Stimulated activated CD4-positive, alpha-beta T cell treated with anti-CD3 and anti-CD28 coated beads, Interleukin-2, amount 100 ng/mL, for 48 hours (primary cell): ENCODE data around the gene PTH2R.
"Not testable (repeated sequence)": the region's sequence is repeated elsewhere in the genome, so short reads cannot be mapped to it uniquely, and the experiment has no call there.

ENCODE experiments used
- DNase-seq, 2 donors: peaks; one replicate each; pipeline ENCODE4 v3.0.0-alpha.2; 2020

The PTH2R gene

GRCh38 chr2:208392300-208392699, 14.3 kb upstream of the PTH2R start:
- no peak for DNase-seq

GRCh38 chr2:208396796-208397195, 9.8 kb upstream of the PTH2R start:
- not testable (repeated sequence) for DNase-seq

DNA sequence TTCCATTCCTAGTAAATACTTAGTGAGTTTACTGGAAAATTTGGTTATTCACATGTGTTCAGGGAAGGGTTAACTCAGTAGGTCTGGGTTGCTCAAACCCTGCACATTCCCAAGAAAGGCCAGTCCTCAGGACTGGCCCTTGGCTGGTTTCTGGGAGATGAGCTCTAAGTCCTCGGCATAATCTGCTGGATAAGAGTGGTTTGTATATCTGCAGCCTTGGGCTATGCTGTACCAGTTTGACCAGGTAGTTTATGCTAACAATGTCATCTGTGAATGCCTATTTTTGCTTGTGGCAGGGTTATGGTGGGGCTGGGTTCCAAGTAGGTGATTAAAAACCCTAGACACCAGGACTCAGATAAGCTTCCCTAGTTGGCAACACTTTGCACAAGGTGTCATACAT, 7.4 kb upstream of the PTH2R start:
- no peak for DNase-seq

- no peak for DNase-seq
These were observed 1.1 kb downstream of the PTH2R start for GRCh38 chr2:208407667-208408066.

DNA sequence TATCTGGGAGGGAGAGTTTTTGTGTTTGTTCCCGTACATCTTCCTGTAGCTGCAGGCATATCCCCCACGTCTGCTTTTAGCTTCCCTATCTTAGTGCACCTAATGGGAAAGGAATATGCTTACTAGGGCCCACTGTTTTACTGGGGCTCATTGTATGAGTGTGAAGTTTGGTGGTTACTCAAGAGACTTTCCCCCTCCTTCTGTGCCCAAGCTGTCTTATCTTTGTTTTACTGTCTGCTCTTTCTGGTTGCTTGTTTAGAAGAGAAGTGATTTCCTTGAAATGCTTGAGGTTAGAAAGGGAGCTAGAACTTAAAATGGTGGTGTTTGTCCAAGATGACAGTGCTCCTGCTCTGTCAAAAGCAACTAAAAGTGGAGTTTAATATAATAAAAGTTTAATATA, 7.3 kb downstream of the PTH2R start:
- no peak for DNase-seq

DNA sequence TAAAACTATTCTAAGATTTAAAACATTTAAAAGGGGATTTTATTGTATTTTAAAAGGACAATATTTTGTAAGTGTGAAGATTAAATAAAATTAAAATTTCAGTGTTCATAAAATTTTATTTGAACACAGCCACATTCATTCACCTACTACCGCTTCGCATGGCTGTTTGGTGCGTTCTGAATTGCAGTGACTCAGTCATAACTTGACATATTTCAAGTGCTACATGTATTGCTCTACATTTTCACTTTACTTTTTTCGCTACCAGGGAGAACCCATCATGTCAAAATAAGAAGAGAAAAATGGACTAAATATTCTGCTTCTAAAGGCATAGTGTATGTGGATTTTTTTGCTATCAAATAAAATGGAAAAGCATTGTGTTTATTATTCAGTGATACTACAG, 8.7 kb downstream of the PTH2R start:
- DNase-seq, result no peak

DNA sequence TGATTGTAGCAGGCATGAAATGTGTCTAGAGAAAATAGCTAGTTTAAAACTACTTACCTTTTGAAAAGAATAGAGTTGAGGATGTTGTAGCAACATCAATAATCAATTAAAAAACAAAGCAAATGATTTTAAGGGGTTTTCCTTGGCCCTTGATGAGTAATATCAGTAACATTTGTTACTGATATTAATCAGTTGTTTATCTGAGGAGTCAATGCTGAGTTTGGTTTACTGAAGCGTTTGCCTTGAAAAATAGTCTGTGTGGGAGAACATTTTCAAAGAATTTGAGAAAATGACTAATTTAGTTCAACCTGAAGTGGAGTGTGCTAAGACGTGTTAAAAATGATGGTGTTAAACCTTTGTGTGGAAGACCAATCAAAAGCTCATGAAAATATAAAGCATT, 9.3 kb downstream of the PTH2R start:
- no peak for DNase-seq

DNA sequence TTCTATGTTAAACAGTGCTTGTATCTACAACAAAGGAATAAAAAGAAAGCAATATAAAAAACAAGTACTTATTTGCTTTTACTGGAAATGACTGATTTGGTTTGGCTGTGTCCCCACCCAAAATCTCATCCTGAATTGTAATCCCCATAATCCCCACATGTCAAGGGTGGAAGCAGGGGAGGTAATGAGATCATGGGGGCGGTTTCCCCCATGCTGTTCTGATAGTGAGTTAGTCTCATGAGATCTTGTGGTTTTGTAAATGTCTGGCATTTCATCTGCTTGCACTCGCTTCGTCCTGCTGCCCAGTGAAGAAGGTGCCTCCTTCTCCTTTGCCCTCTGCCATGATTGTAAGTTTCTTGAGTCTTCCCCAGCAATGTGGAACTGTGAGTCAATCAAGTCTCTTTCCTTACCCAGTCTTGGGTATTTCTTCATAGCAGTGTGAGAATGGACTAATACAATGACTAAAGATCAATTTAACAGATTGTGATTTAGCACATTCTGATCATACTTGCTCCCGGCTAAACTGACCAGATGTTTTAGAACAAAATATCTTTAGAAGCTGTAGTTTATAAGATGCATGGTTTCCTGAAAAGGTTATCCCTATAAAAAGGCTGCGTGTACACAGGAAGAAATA, 19.9 kb downstream of the PTH2R start:
- no peak for DNase-seq

GRCh38 chr2:208437755-208438154, 31.2 kb downstream of the PTH2R start:
- DNase-seq, result no peak

DNA sequence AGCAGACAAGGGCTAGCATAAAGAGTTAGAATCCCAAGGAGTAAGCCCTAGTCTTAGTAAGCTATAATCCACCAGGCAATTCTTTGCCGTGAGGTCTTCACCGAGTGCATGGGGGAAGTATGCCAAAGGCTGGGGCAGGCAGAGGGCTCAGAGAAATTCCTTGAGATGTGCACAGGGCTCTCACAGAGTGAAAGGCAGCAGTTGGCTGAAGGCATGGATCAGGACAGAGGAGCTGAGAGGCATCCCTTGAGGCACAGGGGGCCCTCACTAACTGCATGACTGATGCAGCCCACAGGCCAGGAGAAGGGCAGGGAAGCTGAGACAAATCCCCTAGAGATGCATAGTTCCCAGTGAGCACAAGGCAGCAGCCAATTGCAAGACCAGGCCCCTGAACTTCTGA, 34.1 kb downstream of the PTH2R start:
- DNase-seq, result no peak

GRCh38 chr2:208441951-208442350, 35.4 kb downstream of the PTH2R start:
- no peak for DNase-seq

DNA sequence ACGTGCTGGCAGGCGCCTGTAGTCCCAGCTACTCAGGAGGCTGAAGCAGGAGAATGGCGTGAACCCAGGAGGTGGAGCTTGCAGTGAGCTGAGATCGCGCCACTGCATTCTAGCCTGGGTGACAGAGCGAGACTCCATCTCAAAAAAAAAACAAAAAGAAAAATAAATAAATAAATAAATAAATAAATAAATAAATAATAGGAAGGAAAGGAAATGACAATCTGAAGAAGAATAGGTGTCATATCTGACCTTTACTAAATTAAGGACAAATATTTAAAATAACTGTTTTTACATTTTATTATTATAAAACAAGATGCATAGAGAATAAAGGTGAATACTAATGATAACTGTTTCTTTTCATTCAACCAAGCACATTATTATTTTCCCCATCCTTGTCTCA, 40.9 kb downstream of the PTH2R start:
- DNase-seq, result not testable (repeated sequence)

GRCh38 chr2:208451061-208451460, 44.5 kb downstream of the PTH2R start:
- no peak for DNase-seq

DNA sequence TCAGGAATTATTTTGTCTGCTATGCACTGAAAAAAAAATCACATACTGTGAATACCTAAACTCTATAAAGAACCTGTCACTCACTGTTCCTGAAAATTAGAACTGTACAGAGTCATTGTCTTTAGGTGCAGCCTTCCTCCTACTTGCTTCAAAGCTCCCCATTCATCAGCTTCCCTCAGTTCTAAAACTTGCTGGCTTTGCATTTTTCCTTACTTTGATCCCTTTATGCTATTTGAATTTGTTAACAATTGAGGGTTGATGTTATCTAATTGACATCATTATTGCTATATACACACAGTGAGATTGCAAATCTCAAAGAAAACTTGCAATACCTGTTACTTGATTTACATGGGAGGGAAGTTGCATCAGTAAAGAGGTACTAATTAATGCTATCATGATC, 48.3 kb downstream of the PTH2R start:
- DNase-seq, result no peak

- no peak for DNase-seq
These were observed 57.1 kb downstream of the PTH2R start for GRCh38 chr2:208463721-208464120.

DNA sequence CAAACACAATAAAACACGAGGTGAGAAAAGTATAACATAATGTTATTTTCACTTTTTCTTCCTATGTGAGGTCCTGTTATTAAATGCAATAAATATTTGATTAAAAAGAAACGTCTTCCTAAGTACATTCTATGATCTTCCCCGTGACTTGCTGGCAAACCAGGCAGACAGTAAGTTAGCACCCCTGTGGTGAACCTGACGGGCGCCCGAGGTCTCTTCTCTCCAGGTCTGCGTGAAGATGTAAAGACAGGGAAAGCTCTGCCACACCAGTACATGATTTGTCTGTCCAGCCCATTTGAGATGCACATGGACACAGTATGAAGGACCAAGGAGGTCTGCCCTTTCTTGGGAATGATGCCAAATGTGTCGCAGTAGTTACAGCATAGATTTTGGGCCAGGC, 57.6 kb downstream of the PTH2R start:
- DNase-seq, result no peak

GRCh38 chr2:208466151-208466919, 59.7 kb downstream of the PTH2R start:
- DNase-seq, result peak in 1 of 2 donors; percentile 9

DNA sequence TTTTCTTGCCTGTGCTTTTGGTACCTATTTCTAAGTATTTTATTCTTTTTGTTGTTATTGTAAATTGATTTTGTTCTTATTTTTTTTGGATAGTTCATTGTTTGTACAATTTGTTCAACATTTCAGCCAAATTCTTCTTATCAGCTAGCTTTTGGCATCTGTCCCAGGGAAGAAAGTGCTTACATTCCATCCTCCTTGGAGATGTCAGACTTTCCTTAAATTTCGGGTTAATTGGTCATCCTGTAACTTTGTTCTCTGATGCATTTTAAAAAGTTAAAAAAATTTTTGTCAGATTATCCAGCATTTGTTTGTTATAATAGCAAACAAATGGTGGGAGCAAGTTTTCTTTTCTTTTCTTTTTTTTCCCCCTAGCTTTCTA, 60.3 kb downstream of the PTH2R start:
- no peak for DNase-seq

- no peak for DNase-seq
These were observed 61.0 kb downstream of the PTH2R start for GRCh38 chr2:208467564-208467963.

- no peak for DNase-seq
These were observed 71.1 kb downstream of the PTH2R start for GRCh38 chr2:208477741-208478140.

- DNase-seq, result no peak
These were observed 72.8 kb downstream of the PTH2R start for GRCh38 chr2:208479342-208479741.

- not testable (repeated sequence) for DNase-seq
These were observed 75.4 kb downstream of the PTH2R start for GRCh38 chr2:208481945-208482344.

DNA sequence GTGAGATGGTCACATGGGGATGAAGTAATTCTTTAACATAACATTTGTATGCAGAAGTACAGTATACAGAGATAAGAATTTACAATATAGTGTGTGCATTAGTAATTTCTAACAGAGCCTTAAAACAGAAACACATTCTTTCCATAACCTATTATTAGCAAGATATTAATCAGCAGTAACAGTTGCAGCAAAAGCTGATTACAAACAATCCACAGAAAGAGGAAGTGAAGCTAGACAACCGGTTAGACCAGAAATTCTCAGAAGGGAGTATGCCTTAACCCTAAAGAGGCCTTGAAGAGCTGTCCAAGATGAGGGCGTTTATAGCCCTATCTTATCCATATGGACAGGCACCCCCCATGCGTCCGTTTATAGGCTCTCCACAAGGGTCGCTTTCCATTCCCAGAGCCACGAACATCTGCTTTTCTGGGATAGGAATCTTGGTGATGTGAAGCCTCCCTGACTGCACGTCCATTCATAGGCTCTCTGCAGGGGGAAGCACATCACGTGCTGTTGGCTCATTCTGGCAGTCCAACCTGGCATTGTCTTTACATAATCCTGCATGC, 75.9 kb downstream of the PTH2R start:
- not testable (repeated sequence) for DNase-seq

GRCh38 chr2:208485390-208485789, 78.8 kb downstream of the PTH2R start:
- DNase-seq, result no peak
